ENCODE results near the gene BLVRB. TPM values are rescaled to one million over a fixed set of nuclear protein-coding genes. Genes with fewer than 3 reads are reported as not detected.

The BLVRB gene
- total and polyA plus RNA-seq, 9 of the 15 experiments (the other 6 are each of a cell fraction or from before 2014, with no cell fraction given): 81.1 to 749 (median 331) TPM

DNA sequence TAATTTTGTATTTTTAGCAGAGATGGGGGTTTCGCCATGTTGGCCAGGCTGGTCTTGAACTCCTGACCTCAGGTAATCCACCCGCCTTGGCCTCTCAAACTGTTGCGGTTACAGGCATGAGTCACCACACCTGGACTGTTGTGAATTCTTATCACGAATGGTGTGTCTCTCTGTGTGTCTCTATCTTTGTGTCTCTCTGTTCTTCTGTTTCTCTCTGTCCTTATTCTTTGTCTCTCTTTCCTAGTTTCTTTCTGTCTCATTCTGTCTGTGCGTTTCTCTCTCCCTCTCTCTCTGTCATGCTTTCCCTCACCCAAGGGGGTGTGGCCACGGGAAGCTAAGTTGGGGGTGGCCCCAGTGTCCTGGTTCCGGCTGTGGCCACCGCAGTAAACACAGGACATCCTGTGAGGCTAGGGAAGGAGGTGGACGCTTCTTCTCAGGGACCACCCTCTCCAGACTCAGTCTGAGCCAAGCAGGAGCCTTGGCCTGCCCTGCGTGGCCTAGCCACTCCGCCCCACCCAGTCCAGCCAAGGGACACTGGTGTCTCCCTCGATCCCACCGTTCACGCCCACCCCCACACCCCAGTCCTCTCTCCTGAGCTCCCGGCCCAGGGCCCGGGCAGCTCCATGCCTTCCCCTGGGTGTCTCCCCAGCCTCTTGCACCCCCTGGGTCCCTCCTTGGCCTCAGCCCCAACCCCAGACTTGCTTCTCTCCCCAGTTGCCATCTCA lies 48.5 kb downstream of the BLVRB start (continued):
- TF ChIP-seq THAP7 (CRISPR knock-in tag; IDR thresholded peaks at IDR 0.05): no peak
- TF ChIP-seq SMARCC2 (IDR thresholded peaks at IDR 0.05; ENCODE audit: low read depth): peak; percentile 83
- no peak for TF ChIP-seq NR0B1 (IDR thresholded peaks at IDR 0.05; ENCODE audit: partially characterized antibody)
- 0 out of 2 replicates have a peak, but pooled peaks have one; percentile 23 for TF ChIP-seq XRCC5 (IDR thresholded peaks at IDR 0.05; ENCODE audit: low read depth, low read length)
- TF ChIP-seq KAT2B (IDR thresholded peaks at IDR 0.05; ENCODE audit: low read depth, low read length): no peak
- peak; percentile 95 for TF ChIP-seq ARID1B (IDR thresholded peaks at IDR 0.05)
- TF ChIP-seq TEAD1 (CRISPR knock-in tag; IDR thresholded peaks at IDR 0.05): no peak
- peak; percentile 8 for TF ChIP-seq ZFP36 (IDR thresholded peaks at IDR 0.05; ENCODE audit: low read depth, low read length, partially characterized antibody)
- no peak for TF ChIP-seq ZNF324 (CRISPR knock-in tag; IDR thresholded peaks at IDR 0.05)
- TF ChIP-seq HNRNPH1 (optimal IDR thresholded peaks at IDR 0.05; ENCODE audit: low read depth, low read length): no peak
- no peak for TF ChIP-seq SMC3 (conservative IDR thresholded peaks at IDR 0.05; ENCODE audit: insufficient read depth, low read depth, low read length)
- peak; percentile 80 for TF ChIP-seq HDAC2 (IDR thresholded peaks at IDR 0.05)
- 0 out of 2 replicates have a peak, but pooled peaks have one; percentile 64 for TF ChIP-seq ZNF589 (CRISPR knock-in tag; IDR thresholded peaks at IDR 0.05; ENCODE audit: low read depth)
- TF ChIP-seq TFAM (CRISPR knock-in tag; conservative IDR thresholded peaks at IDR 0.05): no peak
- TF ChIP-seq SMAD3 (CRISPR knock-in tag; conservative IDR thresholded peaks at IDR 0.05): no peak
- TF ChIP-seq IFI16 (CRISPR knock-in tag; IDR thresholded peaks at IDR 0.05): no peak
- no peak for TF ChIP-seq CHCHD3 (CRISPR knock-in tag; IDR thresholded peaks at IDR 0.05)
- peak; percentile 82 for TF ChIP-seq JUNB (CRISPR knock-in tag; conservative IDR thresholded peaks at IDR 0.05)
- no peak for TF ChIP-seq NCOA4 (IDR thresholded peaks at IDR 0.05; ENCODE audit: partially characterized antibody)

Data from K562 (cell line).